Kidney (tissue), 14 donors: ENCODE measurements around the gene KRT17. TPM values are rescaled to one million over a fixed set of nuclear protein-coding genes. Genes with fewer than 3 reads are reported as not detected.
A peak's percentile ranks its signal among the peaks of the same experiment; 100 is the strongest.

Source experiments
- DNase-seq, 5 donors: peaks; one replicate each; pipeline ENCODE4 v3.0.0-alpha.2; 2013 to 2020
- FAIRE-seq: peaks from 2 replicates; lab custom pipeline; 2012; peaks lifted over from hg19 to GRCh38; lab: Jason Lieb, UNC
- H3K27ac ChIP-seq, 2 donors: one replicate each; pipeline ENCODE4 v1.7.0; 2013; ENCODE audit warnings: low read depth in 2 of 2, low read length in 2 of 2, inconsistent platforms in 1 of 2
- H3K27me3 ChIP-seq: one replicate; pipeline ENCODE4 v1.7.1; 2013; ENCODE audit warnings: low read length, inconsistent platforms; ENCODE audit not compliant: control insufficient read depth, insufficient read depth
- H3K36me3 ChIP-seq, 3 donors: one replicate each; pipeline versions ENCODE4 v1.7.0 to v1.7.1; 2013; ENCODE audit warnings: low read length in 3 of 3, control low read depth in 1 of 3, inconsistent platforms in 1 of 3; ENCODE audit not compliant: insufficient read depth in 3 of 3, control insufficient read depth in 2 of 3
- H3K4me1 ChIP-seq, 3 donors: one replicate each; pipeline versions ENCODE4 v1.7.0 to v1.7.1; 2013; ENCODE audit warnings: low read length in 3 of 3, inconsistent platforms in 1 of 3, low read depth in 1 of 3; ENCODE audit not compliant: control insufficient read depth in 2 of 3, insufficient read depth in 2 of 3
- H3K4me3 ChIP-seq, 3 donors: one replicate each; pipeline versions ENCODE4 v1.7.0 to v1.8.1; 2013; ENCODE audit warnings: low read length in 3 of 3, control low read depth in 1 of 3, inconsistent platforms in 1 of 3
- H3K9ac ChIP-seq, 3 donors: one replicate each; pipeline versions ENCODE4 v1.7.0 to v1.7.1; 2013; ENCODE audit warnings: low read length in 3 of 3, control low read depth in 1 of 3, inconsistent platforms in 1 of 3
- H3K9me3 ChIP-seq, 3 donors: one replicate each; pipeline versions ENCODE4 v1.7.0 to v1.7.1; 2013; ENCODE audit warnings: low read length in 3 of 3, control low read depth in 1 of 3, inconsistent platforms in 1 of 3; ENCODE audit not compliant: control insufficient read depth in 2 of 3, insufficient read depth in 1 of 3
- CTCF ChIP-seq: IDR thresholded peaks from 3 replicates; pipeline ENCODE4 v1.5.1; 2012; ENCODE audit warnings: mild to moderate bottlenecking, moderate library complexity, borderline replicate concordance; ENCODE audit not compliant: insufficient read depth; ENCODE audit errors: extremely low read depth
- intact Hi-C: fragments of 100-400 bp; cut with DNase I; formaldehyde crosslinking; loops from one replicate; pipeline ENCODE4 v1.11.1; 2022
- polyA plus RNA-seq: library from polyadenylated mRNA; stranded (reverse); fragments of 350-450 nt; fragmentation: Illumina TruSeq; extraction: RNeasy Lipid Tissue Mini Kit (QIAGEN cat#74804); gene quantifications from one replicate; pipeline ENCODE4 v1.2.3, GENCODE V29; 2014; ENCODE audit warnings: low read depth, low replicate concordance; ENCODE audit not compliant: insufficient read depth
- total RNA-seq: library from RNA; stranded (reverse); fragmentation: NEBNext Ultra II Directional; extraction: Animal tissue kit (Norgen Biotek cat#: 25700); gene quantifications from one replicate; pipeline ENCODE4 v1.2.1, GENCODE V29; 2021
- donor health status: control.
- donor health status: control.
- donor health status: control.
- donor health status: control.
- donor health status: control.
- donor health status: DM: yes; HTN: yes; CAD: no.
- donor health status: Normal renal cell carcinoma (clear cell type).

KRT17 gene
- total and polyA plus RNA-seq, 2 donors from 2014 or later, result 5.5 to 11.1 TPM

GRCh38 chr17:41664587-41665565 lies 40.5 kb upstream of the KRT17 start:
- intact Hi-C loops, result loop anchor here (10.0 kb wide), 1 partner anchor 110 kb away; no protein-coding TSS in a partner anchor

GRCh38 chr17:41664172-41664457 lies 39.7 kb upstream of the KRT17 start:
- FAIRE-seq, result no peak
- intact Hi-C loops, result loop anchor here (10.0 kb wide), 1 partner anchor 109 kb away; no protein-coding TSS in a partner anchor
- Histone ChIP-seq H3K9ac (no peak overlapping the region), H3K4me3 (no peak overlapping the region), H3K27me3 (no peaks in the 10 kb centered on the region), H3K4me1 (peaks cover 0 to 31% (median 1%) of the 10 kb centered on the region in 3 donors), H3K27ac (no peak overlapping the region), H3K9me3 (no peaks in the 10 kb centered on the region), H3K36me3 (no peaks in the 10 kb centered on the region)
- no peak for TF ChIP-seq CTCF
- no peak for DNase-seq

More at GRCh38 chr17:41664587-41665565, 40.5 kb upstream of the KRT17 start:
- FAIRE-seq (no peak), DNase-seq (peak in 1 of 5 donors; percentile 67)
- TF ChIP-seq CTCF, result no peak
- no peaks in the 10 kb centered on the region for H3K36me3 ChIP-seq
- peaks cover 0 to 27% (median 0%) of the 10 kb centered on the region in 3 donors for H3K4me1 ChIP-seq
- no peaks in the 10 kb centered on the region for H3K9me3 ChIP-seq
- no peaks in the 10 kb centered on the region for H3K27me3 ChIP-seq
- H3K4me3 ChIP-seq, result peak overlapping the region in 2 of 3 donors; percentile 70 to 86
- H3K9ac ChIP-seq, result peak overlapping the region in 2 of 3 donors; percentile 83 to 96
- H3K27ac ChIP-seq, result peak overlapping the region in 1 of 2 donors; percentile 95

GRCh38 chr17:41663451-41664171 lies 39.2 kb upstream of the KRT17 start:
- Histone ChIP-seq H3K27me3 (no peaks in the 10 kb centered on the region), H3K4me1 (peaks cover 0 to 34% (median 6%) of the 10 kb centered on the region in 3 donors), H3K9ac (no peak overlapping the region), H3K36me3 (no peaks in the 10 kb centered on the region), H3K27ac (no peak overlapping the region), H3K4me3 (no peak overlapping the region), H3K9me3 (no peaks in the 10 kb centered on the region)
- no peak for DNase-seq
- no peak for TF ChIP-seq CTCF
- no peak for FAIRE-seq
- intact Hi-C loops, result loop anchor here (10.0 kb wide), 1 partner anchor 109 kb away; no protein-coding TSS in a partner anchor
